ENCODE measurements around the gene INTS6.

INTS6 gene

DNA sequence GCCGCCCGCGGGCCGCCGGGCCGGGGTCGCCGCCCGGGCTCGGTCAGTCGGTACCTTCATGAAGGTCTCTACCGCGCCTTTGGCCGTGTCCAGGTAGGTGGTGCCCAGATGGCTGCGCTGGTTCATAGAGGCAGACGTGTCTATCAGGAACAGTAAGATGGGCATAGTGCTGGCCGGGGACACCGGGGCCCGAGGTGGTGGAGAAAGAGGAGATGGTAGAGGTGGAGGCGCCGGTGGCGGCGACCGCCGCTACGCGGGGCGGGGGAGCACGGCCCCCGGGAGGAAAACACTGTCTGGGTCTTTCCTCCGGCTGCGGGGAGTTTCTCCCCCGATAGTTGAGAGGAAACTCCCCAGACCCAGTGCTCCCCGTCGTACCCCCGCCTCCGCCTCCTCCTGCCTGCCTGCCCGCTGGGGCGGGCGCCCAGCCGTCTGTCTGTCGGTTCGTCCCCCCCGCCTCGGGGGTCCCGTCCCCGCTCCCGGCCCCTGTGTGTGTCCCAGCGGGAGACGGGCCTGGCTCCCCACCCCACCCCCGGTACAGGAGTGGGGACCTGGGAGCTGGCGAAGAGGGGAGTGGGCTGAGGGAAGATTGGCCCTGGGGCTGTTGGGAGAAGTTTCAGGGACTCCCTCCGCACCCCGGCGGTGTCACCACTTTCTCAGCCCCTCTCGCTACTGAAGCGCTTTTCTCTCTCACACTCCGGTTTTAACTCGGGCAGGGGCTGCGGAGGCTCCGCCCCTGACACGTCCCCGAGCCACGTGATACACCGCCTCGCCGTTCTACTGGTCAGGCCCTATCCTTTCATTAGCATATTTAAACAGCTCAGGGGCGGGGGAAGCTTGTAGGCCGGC is at the start of gene INTS6:
INTS6 (minus strand) TSS at position 676 of the 846 bp plus-strand sequence; CDS start at position 165, 511 bp downstream.
- DNase-seq, result peak; percentile 99

GRCh38 chr13:51502153-51502651 is 49.4 kb upstream of the INTS6 start:
- no peak for DNase-seq

DNA sequence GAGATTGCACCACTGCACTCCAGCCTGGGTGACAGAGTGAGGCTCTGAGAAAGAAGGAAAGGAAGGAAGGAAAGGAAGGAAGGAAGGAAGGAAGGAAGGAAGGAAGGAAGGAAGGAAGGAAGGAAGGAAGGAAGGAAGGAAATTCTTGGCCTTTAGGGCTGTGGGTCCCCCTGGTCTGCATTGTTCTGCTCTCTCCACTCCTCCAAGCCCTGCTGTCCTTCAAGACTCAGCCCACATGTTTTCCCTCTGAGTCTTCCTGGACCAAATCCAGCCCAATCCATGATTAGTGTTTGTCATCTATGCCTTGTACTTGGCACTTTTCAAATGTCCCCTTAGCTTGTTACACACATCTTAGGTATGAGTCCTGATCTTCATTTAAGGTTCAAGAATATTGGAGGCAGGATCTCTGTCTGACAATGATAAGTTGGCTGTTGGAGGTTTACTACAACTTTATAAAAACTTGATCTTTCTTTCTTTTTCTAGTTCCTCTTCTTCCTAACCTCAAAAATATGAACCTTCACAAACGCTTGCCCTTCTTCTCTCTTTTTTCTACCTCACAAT is 48.8 kb upstream of the INTS6 start:
- no peak for DNase-seq

DNA sequence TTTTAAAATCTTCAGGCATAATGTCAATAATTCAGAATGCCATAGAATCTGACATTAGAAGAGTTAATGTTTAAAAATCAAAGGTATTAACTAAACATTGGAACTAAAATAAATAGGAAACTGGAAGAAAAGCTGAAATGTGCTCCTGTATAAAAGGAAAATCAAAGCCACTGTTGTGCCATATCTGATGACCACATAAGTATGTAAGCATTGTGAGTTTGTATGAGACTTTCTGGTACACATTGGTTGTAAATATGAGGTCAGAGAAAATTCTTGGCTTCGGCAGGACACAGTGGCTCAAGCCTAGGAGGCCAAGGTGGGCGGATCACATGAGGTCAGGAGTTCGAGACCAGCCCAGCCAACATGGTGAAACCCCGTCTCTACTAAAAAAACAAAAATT is 48.3 kb upstream of the INTS6 start:
- DNase-seq, result no peak

GRCh38 chr13:51500687-51501086 is 47.9 kb upstream of the INTS6 start:
- DNase-seq, result no peak

GRCh38 chr13:51499841-51500240 is 47.0 kb upstream of the INTS6 start:
- DNase-seq, result no peak

GRCh38 chr13:51495316-51495715 is 42.5 kb upstream of the INTS6 start:
- DNase-seq, result no peak

GRCh38 chr13:51494156-51494555 is 41.3 kb upstream of the INTS6 start:
- no peak for DNase-seq

DNA sequence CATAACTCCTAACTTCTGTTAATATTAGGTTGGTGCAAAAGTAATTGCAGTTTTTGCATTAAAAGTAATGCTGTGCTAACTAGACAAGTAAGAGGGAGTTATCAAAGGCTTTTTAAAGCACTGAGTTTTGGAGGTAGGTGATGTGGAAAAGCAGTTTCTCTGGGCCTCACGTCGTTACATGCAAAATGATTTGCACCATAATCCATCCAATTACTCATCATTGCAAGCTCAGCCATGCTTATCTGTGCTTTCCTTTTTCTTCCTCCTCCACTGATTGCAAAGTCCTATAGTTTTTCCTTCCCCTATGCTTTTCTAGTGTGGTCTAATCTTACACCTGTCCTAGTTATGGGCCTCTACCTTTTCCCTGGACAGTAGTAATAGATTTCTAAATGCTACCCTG is 35.4 kb upstream of the INTS6 start:
- no peak for DNase-seq

GRCh38 chr13:51481656-51482055 is 28.8 kb upstream of the INTS6 start:
- DNase-seq, result no peak

- no peak for DNase-seq
These were observed 26.3 kb upstream of the INTS6 start for GRCh38 chr13:51479199-51479523.

- no peak for DNase-seq
These were observed 25.8 kb upstream of the INTS6 start for GRCh38 chr13:51478418-51479198.

DNA sequence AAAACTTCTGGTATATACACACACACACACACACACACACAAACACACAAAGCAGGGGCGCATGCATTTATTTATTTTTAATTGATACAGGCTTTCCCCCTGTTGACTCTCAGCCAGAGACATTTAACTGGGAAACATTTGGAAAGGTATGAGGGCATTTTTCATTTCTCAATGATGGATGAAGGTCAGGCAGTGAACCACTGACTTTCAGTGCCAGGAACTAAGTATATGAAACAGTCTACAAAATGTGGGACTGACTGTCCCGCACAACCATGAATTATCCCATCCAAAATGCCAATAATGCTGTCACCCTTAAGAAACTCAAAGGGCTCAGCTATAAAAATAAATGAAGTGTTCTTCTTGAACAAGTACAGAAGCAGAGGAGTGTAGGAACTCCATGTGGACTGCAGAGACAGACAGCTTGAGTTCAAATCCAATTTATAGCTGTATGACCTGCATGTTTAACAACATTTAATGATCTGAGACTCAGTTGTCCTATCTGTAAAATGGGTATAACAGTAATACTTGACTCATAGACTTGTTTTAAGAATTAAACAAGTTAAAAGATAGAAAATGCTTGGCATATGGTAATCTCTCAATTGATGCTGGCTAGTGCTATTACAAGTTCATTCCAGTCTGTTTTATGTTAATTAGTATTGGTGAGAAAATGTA is 25.0 kb upstream of the INTS6 start:
- DNase-seq, result no peak

- no peak for DNase-seq
These were observed 24.3 kb upstream of the INTS6 start for GRCh38 chr13:51477149-51477548.

- DNase-seq, result no peak
These were observed 23.1 kb upstream of the INTS6 start for GRCh38 chr13:51475727-51476501.

DNA sequence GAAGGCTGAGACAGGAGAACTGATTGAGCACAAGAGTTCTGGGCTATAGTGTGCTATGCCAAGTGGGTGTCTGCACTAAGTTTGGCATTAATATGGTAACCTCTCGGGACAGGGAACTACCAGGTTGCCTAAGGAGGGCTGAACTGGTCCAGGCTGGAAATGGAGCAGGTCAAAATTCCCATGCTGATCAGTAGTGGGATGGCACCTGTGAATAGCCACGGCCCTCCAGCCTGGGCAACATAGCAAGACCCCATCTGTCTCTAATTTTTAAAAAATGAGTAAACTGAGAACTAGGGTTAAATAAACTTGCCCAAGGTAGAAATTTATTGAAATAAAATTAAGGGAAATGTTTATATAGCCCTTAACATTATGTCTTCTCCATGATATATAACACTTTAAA is 17.0 kb upstream of the INTS6 start:
- no peak for DNase-seq

DNA sequence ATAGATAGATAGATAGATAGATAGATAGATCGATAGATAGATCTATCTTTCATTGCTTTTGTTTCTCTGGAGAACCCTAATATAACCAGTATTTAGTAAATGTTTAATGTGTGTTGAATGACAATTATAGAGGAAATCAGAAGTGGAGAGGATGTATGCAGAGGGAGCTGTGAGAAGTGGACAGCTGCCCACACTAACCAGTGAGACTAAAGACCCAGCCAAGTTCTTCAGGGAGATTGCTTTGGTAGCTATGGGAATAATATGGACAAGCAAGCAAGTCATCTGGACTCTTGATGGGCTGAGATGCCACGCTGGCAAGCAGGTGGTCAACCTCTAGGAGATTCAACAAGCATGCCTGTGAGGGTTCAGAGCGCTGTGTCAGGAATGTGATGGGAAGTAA is 14.9 kb upstream of the INTS6 start:
- no peak for DNase-seq

- no peak for DNase-seq
These were observed 12.3 kb upstream of the INTS6 start for GRCh38 chr13:51465124-51465523.

- no peak for DNase-seq
These were observed 4.4 kb upstream of the INTS6 start for GRCh38 chr13:51457086-51457815.

DNA sequence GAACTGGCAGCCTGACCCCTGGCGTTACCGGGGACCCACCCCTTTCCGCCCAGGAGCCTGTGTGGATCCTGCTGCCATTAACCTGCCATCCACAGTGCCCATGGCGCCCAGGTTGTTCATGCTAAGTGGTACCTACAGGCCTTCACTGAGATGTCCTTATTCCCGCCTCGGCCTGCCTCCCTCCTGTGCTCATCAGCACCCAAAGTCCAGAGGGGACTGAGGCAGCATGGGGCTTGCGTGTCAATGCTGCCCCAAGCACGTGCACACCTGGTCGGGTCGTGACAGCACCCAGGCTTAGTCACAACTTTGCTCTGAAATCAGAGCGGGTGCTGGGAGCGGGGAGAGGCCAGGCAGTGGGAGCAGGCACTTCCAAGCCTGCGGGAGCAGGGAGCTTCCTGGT is 3.7 kb upstream of the INTS6 start:
- DNase-seq, result no peak

GRCh38 chr13:51455532-51455931 is 2.7 kb upstream of the INTS6 start:
- DNase-seq, result no peak

All from NCI-H748 treated with DMSO at 0.1 percent for 48 hours (cell line).